Esophagus muscularis mucosa (tissue), 4 donors: ENCODE measurements around the gene TYSND1.

ENCODE experiments used
- CTCF ChIP-seq, 3 experiments: fragments of 200-600 bp in 2 of 3; fragments of 450-650 bp in 1 of 3; sonication (generic) in 2 of 3; IDR thresholded peaks; one replicate each; pipeline ENCODE4 v1.5.1; 2017 to 2019; ENCODE audit warnings: antibody characterized with exemption in 3 of 3, mild to moderate bottlenecking in 2 of 3, moderate library complexity in 1 of 3
- EP300 ChIP-seq: sonication (generic); formaldehyde crosslinking; IDR thresholded peaks from one replicate; pipeline ENCODE4 v1.6.1; 2017; ENCODE audit warnings: antibody characterized with exemption
- POLR2A ChIP-seq: fragments of 450-650 bp; IDR thresholded peaks from one replicate; pipeline ENCODE4 v1.6.1; 2017; ENCODE audit warnings: antibody characterized with exemption, moderate library complexity, mild to moderate bottlenecking, low read depth
- POLR2AphosphoS5 ChIP-seq, 2 donors: sonication (generic); formaldehyde crosslinking; IDR thresholded peaks; one replicate each; pipeline ENCODE4 v1.6.1; 2017; ENCODE audit warnings: antibody characterized with exemption in 2 of 2

GRCh38 chr10:70094250-70094649 lies 52.2 kb downstream of the TYSND1 start:
- TF ChIP-seq CTCF (IDR thresholded peaks at IDR 0.05) (no peak), POLR2AphosphoS5 (IDR thresholded peaks at IDR 0.05) (no peak), POLR2A (no peak), EP300 (no peak)
